Activated CD4-positive, alpha-beta T cell treated with anti-CD3 and anti-CD28 coated beads for 36 hours (primary cell): ENCODE measurements around the gene PPP2R5D. TPM values are rescaled to one million over a fixed set of nuclear protein-coding genes. Genes with fewer than 3 reads are reported as not detected.
A peak's percentile ranks its signal among the peaks of the same experiment; 100 is the strongest.
"Not testable (repeated sequence)": the region's sequence is repeated elsewhere in the genome, so short reads cannot be mapped to it uniquely, and the experiment has no call there.

Experiments used
- ATAC-seq: fragments of 200-7000 bp; cut with Tn5 transposase; one replicate; pipeline ENCODE4 v1.10.0; 2021; ENCODE audit warnings: mild to moderate bottlenecking, moderate library complexity
- CTCF ChIA-PET: fragments of 350-600 bp; sonication (Branson Sonifier 250); formaldehyde crosslinking; loops from one replicate; lab custom pipeline; 2021; ENCODE audit warnings: antibody characterized with exemption; lab: Charles Lee
- POLR2A ChIA-PET: fragments of 350-600 bp; sonication (Branson Sonifier 250); formaldehyde crosslinking; loops from one replicate; lab custom pipeline; 2021; ENCODE audit warnings: antibody characterized with exemption, inconsistent platforms; lab: Charles Lee
- DNase-seq: peaks from one replicate; pipeline ENCODE4 v3.0.0-alpha.2; 2020
- H3K27ac Mint-ChIP-seq: one replicate; pipeline ENCODE4 v1.8.0; 2021; ENCODE audit warnings: mixed read lengths
- H3K27me3 Mint-ChIP-seq: one replicate; pipeline ENCODE4 v1.8.0; 2021; ENCODE audit warnings: mixed read lengths
- H3K36me3 Mint-ChIP-seq: one replicate; pipeline ENCODE4 v1.8.0; 2021; ENCODE audit warnings: low read depth, mixed read lengths
- H3K4me1 Mint-ChIP-seq: one replicate; pipeline ENCODE4 v1.8.0; 2021; ENCODE audit warnings: mixed read lengths
- H3K4me3 Mint-ChIP-seq: one replicate; pipeline ENCODE4 v1.8.0; 2021; ENCODE audit warnings: mild to moderate bottlenecking, moderate library complexity, mixed read lengths
- H3K9me3 Mint-ChIP-seq: one replicate; pipeline ENCODE4 v1.8.0; 2021; ENCODE audit warnings: low read depth, mixed read lengths
- intact Hi-C, 2 experiments: fragments of 100-400 bp; cut with DNase I in 1 of 2; cut with micrococcal nuclease in 1 of 2; formaldehyde crosslinking; loops; one replicate each; pipeline versions ENCODE4 v1.14.2 to v1.15.1; 2022 to 2024; cut with DNase I, micrococcal nuclease
- total RNA-seq, 2 experiments: library from RNA; stranded (reverse); gene quantifications; one replicate each; pipeline ENCODE4 v1.2.3, GENCODE V29; 2021

The PPP2R5D gene
- total RNA-seq, 2 experiments from 2014 or later = 51.0 to 57.3 TPM

GRCh38 chr6:42993445-42993844 is 9.1 kb downstream of the PPP2R5D start:
- DNase-seq (no peak), ATAC-seq (no peak)
- H3K36me3 Mint-ChIP-seq = peaks cover 9% of the 10 kb centered on the region
- H3K9me3 Mint-ChIP-seq = no peaks in the 10 kb centered on the region
- no peak overlapping the region for H3K4me3 Mint-ChIP-seq
- intact Hi-C loops = no loop called here
- peaks cover 3% of the 10 kb centered on the region for H3K4me1 Mint-ChIP-seq
- ChIA-PET CTCF (interaction anchor here (0.6 kb wide), 1 partner anchor 111 kb away, joined by 4 read pairs; no protein-coding TSS in a partner anchor), POLR2A (interaction anchor here (0.6 kb wide), 1 partner anchor 64 kb away, joined by 3 read pairs; the partner anchor contains the start of gene CNPY3)
- H3K27ac Mint-ChIP-seq = no peak overlapping the region
- no peaks in the 10 kb centered on the region for H3K27me3 Mint-ChIP-seq

- DNase-seq = no peak
- ChIA-PET POLR2A (interaction anchor here (0.7 to 1.5 kb wide), 2 partner anchors 18 to 149 kb away, joined by 4 to 7 read pairs; partner anchors contain the start of genes KLHDC3 and MEA1), CTCF (interaction anchor here (1.0 to 1.1 kb wide), 2 partner anchors 10 to 95 kb away, joined by 4 read pairs; no protein-coding TSS in a partner anchor)
- Mint-ChIP-seq H3K9me3 (no peaks in the 10 kb centered on the region), H3K27me3 (no peaks in the 10 kb centered on the region), H3K4me1 (peaks cover 2% of the 10 kb centered on the region), H3K4me3 (no peak overlapping the region), H3K27ac (no peak overlapping the region), H3K36me3 (peaks cover 2% of the 10 kb centered on the region)
- ATAC-seq = no peak
- intact Hi-C loops = no loop called here
Measured at GRCh38 chr6:42996513-42996912, 12.1 kb downstream of the PPP2R5D start.

- H3K9me3 Mint-ChIP-seq, DNase-seq, H3K27ac Mint-ChIP-seq, ATAC-seq, H3K27me3 Mint-ChIP-seq, H3K36me3 Mint-ChIP-seq, H3K4me3 Mint-ChIP-seq, intact Hi-C loops, H3K4me1 Mint-ChIP-seq: not testable (repeated sequence)
- ChIA-PET POLR2A (interaction anchor here (1.5 kb wide), 1 partner anchor 16 kb away, joined by 4 read pairs; the partner anchor contains the start of genes KLHDC3 and MEA1), CTCF (interaction anchor here (1.3 kb wide), 1 partner anchor 146 kb away, joined by 3 read pairs; no protein-coding TSS in a partner anchor)
Measured at GRCh38 chr6:42998205-42998604, 13.8 kb downstream of the PPP2R5D start.

GRCh38 chr6:43001843-43002242 is 17.5 kb downstream of the PPP2R5D start:
- DNase-seq = no peak
- Mint-ChIP-seq H3K36me3 (peaks cover 8% of the 10 kb centered on the region), H3K4me3 (no peak overlapping the region), H3K27ac (no peak overlapping the region), H3K9me3 (no peaks in the 10 kb centered on the region), H3K4me1 (peaks cover 3% of the 10 kb centered on the region), H3K27me3 (no peaks in the 10 kb centered on the region)
- ChIA-PET CTCF (interaction anchor here (0.7 to 1.4 kb wide), 3 partner anchors 11 to 16 kb away, joined by 3 to 4 read pairs (median 3); partner anchors contain the start of gene KLHDC3), POLR2A (no interaction called here)
- intact Hi-C loops = no loop called here
- ATAC-seq = no peak

- ChIA-PET CTCF (interaction anchor here (0.7 to 5.8 kb wide), 3 partner anchors 9 to 138 kb away, joined by 3 to 32 read pairs (median 4); no protein-coding TSS in a partner anchor), POLR2A (no interaction called here)
- ATAC-seq (no peak), DNase-seq (no peak)
- H3K36me3 Mint-ChIP-seq = peaks cover 30% of the 10 kb centered on the region
- peak overlapping the region; percentile 47 for H3K27ac Mint-ChIP-seq
- intact Hi-C loops = no loop called here
- H3K4me3 Mint-ChIP-seq = no peak overlapping the region
- no peaks in the 10 kb centered on the region for H3K27me3 Mint-ChIP-seq
- no peaks in the 10 kb centered on the region for H3K9me3 Mint-ChIP-seq
- H3K4me1 Mint-ChIP-seq = peaks cover 3% of the 10 kb centered on the region
Measured at GRCh38 chr6:43005844-43006243, 21.5 kb downstream of the PPP2R5D start.

- Mint-ChIP-seq H3K9me3 (no peaks in the 10 kb centered on the region), H3K36me3 (peaks cover 33% of the 10 kb centered on the region), H3K4me1 (peaks cover 3% of the 10 kb centered on the region), H3K27me3 (no peaks in the 10 kb centered on the region), H3K27ac (peak overlapping the region; percentile 47), H3K4me3 (no peak overlapping the region)
- DNase-seq (no peak), ATAC-seq (no peak)
- ChIA-PET CTCF (interaction anchor here (0.7 to 5.8 kb wide), 3 partner anchors 9 to 137 kb away, joined by 4 to 32 read pairs (median 4); partner anchors contain the start of gene MRPL2), POLR2A (no interaction called here)
- intact Hi-C loops = no loop called here
Measured at GRCh38 chr6:43006251-43006650, 21.9 kb downstream of the PPP2R5D start.

- H3K36me3 Mint-ChIP-seq = peaks cover 39% of the 10 kb centered on the region
- peaks cover 10% of the 10 kb centered on the region for H3K4me1 Mint-ChIP-seq
- H3K27ac Mint-ChIP-seq = no peak overlapping the region
- no peaks in the 10 kb centered on the region for H3K27me3 Mint-ChIP-seq
- intact Hi-C loops = no loop called here
- no peaks in the 10 kb centered on the region for H3K9me3 Mint-ChIP-seq
- DNase-seq = no peak
- no peak for ATAC-seq
- no peak overlapping the region for H3K4me3 Mint-ChIP-seq
- POLR2A ChIA-PET = interaction anchor here (1.5 kb wide), 1 partner anchor 23 kb away, joined by 4 read pairs; the partner anchor contains the start of gene PPP2R5D
- CTCF ChIA-PET = interaction anchor here (0.6 to 5.8 kb wide), 6 partner anchors 8 to 271 kb away, joined by 3 to 32 read pairs (median 3); partner anchors contain the start of gene MRPL2
Measured at GRCh38 chr6:43007126-43007525, 22.8 kb downstream of the PPP2R5D start.

GRCh38 chr6:43009124-43009523 is 24.8 kb downstream of the PPP2R5D start:
- Mint-ChIP-seq H3K9me3 (no peaks in the 10 kb centered on the region), H3K4me3 (no peak overlapping the region), H3K27me3 (no peaks in the 10 kb centered on the region), H3K4me1 (peaks cover 22% of the 10 kb centered on the region), H3K27ac (no peak overlapping the region), H3K36me3 (peaks cover 53% of the 10 kb centered on the region)
- POLR2A ChIA-PET = interaction anchor here (0.6 kb wide), 1 partner anchor 1185 kb away, joined by 3 read pairs; no protein-coding TSS in a partner anchor
- ATAC-seq = no peak
- CTCF ChIA-PET = interaction anchor here (0.7 to 5.8 kb wide), 4 partner anchors 25 to 275 kb away, joined by 3 to 32 read pairs (median 4); no protein-coding TSS in a partner anchor
- intact Hi-C loops = loop anchor here in 1 of 2 experiments (1.0 kb wide), 1 partner anchor 134 kb away; no protein-coding TSS in a partner anchor
- peak; percentile 66 for DNase-seq

GRCh38 chr6:43011207-43011606 is 26.8 kb downstream of the PPP2R5D start:
- Mint-ChIP-seq H3K4me1 (peaks cover 34% of the 10 kb centered on the region), H3K27ac (peak overlapping the region; percentile 45), H3K9me3 (no peaks in the 10 kb centered on the region), H3K27me3 (no peaks in the 10 kb centered on the region), H3K4me3 (no peak overlapping the region), H3K36me3 (peaks cover 50% of the 10 kb centered on the region)
- POLR2A ChIA-PET = interaction anchor here (1.0 kb wide), 1 partner anchor 82 kb away, joined by 3 read pairs; the partner anchor contains the start of gene CNPY3
- ATAC-seq (no peak), DNase-seq (no peak)
- CTCF ChIA-PET = interaction anchor here (0.7 to 5.8 kb wide), 4 partner anchors 8 to 213 kb away, joined by 3 to 32 read pairs (median 4); partner anchors contain the start of gene PPP2R5D
- intact Hi-C loops = loop anchor here in 1 of 2 experiments (5.0 kb wide), 1 partner anchor 616 kb away; the partner anchor contains the start of gene GTPBP2

- H3K9me3 Mint-ChIP-seq = no peaks in the 10 kb centered on the region
- intact Hi-C loops = loop anchor here in 1 of 2 experiments (2.0 to 5.0 kb wide), 2 partner anchors 615 to 796 kb away; partner anchors contain the start of genes GTPBP2 and MRPS10
- CTCF ChIA-PET = interaction anchor here (0.7 to 1.3 kb wide), 4 partner anchors 9 to 111 kb away, joined by 3 to 5 read pairs (median 4); partner anchors contain the start of gene PPP2R5D
- ATAC-seq (no peak), DNase-seq (no peak)
- peaks cover 39% of the 10 kb centered on the region for H3K4me1 Mint-ChIP-seq
- H3K36me3 Mint-ChIP-seq = peaks cover 44% of the 10 kb centered on the region
- H3K27me3 Mint-ChIP-seq = no peaks in the 10 kb centered on the region
- H3K27ac Mint-ChIP-seq = peak overlapping the region; percentile 87
- POLR2A ChIA-PET = interaction anchor here (0.7 to 0.8 kb wide), 2 partner anchors 28 to 703 kb away, joined by 3 read pairs; partner anchors contain the start of gene PPP2R5D
- peak overlapping the region; percentile 91 for H3K4me3 Mint-ChIP-seq
Measured at GRCh38 chr6:43012364-43012763, 28.0 kb downstream of the PPP2R5D start.
